SK-N-MC (cell line): ENCODE results near the gene RAB9B.

Experiments
- EZH2 ChIP-seq: fragments of 200-600 bp; sonication (generic); IDR thresholded peaks from one replicate; pipeline ENCODE4 v1.6.1; 2017; ENCODE audit warnings: antibody characterized with exemption
- FOXP2 ChIP-seq: optimal IDR thresholded peaks from 2 replicates; pipeline ENCODE3; 2011; ENCODE audit warnings: mild to moderate bottlenecking, moderate library complexity; ENCODE audit not compliant: insufficient read depth; ENCODE audit errors: extremely low read length, control extremely low read depth
- POLR2AphosphoS5 ChIP-seq: IDR thresholded peaks from 2 replicates; pipeline ENCODE4 v1.6.1; 2012; ENCODE audit warnings: mild to moderate bottlenecking, low read depth, low read length, borderline replicate concordance

DNA sequence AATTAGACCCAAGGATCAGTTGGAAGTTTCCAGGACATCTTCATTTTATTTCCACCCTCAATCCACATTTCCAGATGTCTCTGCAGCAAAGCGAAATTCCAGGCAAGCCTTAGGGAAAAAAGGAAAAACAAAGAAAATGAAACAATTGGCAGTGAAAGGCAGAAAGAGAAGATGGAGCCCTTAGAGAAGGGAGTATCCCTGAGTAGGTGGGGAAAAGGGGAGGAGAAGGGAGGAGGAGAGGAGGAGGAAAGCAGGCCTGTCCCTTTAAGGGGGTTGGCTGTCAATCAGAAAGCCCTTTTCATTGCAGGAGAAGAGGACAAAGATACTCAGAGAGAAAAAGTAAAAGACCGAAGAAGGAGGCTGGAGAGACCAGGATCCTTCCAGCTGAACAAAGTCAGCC is 55.5 kb downstream of the RAB9B start, which contains the start of gene PLP1:
- TF ChIP-seq POLR2AphosphoS5 (no peak), EZH2 (no peak), FOXP2 (no peak)
